Rectal smooth muscle tissue (tissue), 1 donor: ENCODE data around the gene CCDC78.

Experiments
- H3K27ac ChIP-seq: one replicate; pipeline ENCODE4 v1.7.0; 2013; ENCODE audit warnings: low read depth, low read length, inconsistent platforms
- H3K27me3 ChIP-seq: one replicate; pipeline ENCODE4 v1.7.0; 2013; ENCODE audit warnings: low read length; ENCODE audit not compliant: control insufficient read depth, insufficient read depth
- H3K36me3 ChIP-seq: one replicate; pipeline ENCODE4 v1.7.0; 2013; ENCODE audit warnings: low read length; ENCODE audit not compliant: control insufficient read depth, insufficient read depth
- H3K4me1 ChIP-seq: one replicate; pipeline ENCODE4 v1.7.0; 2013; ENCODE audit warnings: low read length; ENCODE audit not compliant: control insufficient read depth, insufficient read depth
- H3K4me3 ChIP-seq: one replicate; pipeline ENCODE4 v1.7.0; 2013; ENCODE audit warnings: low read length
- H3K9ac ChIP-seq: one replicate; pipeline ENCODE4 v1.7.0; 2013; ENCODE audit warnings: low read length

CCDC78 gene

DNA sequence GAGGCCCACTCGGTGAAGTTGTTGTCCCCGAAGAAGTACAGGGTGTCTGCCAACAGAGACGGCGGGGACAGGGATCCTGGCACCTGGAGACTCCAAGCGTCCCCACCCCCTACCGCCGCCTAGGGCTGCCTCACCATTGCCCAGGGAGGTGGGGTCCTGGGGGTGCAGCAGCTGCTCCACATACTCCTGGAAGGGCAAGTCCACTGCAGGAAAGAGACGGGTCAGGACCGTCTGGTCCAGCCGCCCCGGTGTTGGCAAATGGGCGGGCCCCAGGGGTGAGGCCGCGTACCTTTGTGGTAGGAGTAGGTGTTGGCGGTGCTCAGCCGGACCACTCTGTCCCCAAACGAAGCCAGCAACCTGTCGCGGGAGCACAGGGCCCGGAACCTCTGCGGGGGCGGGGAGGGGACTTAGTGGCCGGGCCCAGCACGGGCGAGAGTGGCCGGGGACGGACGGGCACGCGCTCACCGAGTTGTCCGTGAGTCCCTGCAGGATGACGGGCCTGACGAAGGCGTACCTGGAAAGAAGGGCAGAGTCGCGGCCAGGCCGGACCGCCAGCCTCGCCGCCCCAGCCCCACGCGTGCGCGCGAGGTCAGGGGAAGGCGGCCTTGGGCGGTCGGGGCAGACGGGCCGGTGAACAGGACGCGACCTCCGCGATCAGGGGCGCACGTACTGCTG lies 42.7 kb downstream of the CCDC78 start:
- Histone ChIP-seq H3K36me3 (peaks cover 18% of the 10 kb centered on the region), H3K4me1 (peaks cover 15% of the 10 kb centered on the region), H3K4me3 (peak overlapping the region; percentile 91), H3K27me3 (no peaks in the 10 kb centered on the region), H3K27ac (peak overlapping the region; percentile 32), H3K9ac (peak overlapping the region; percentile 49)

DNA sequence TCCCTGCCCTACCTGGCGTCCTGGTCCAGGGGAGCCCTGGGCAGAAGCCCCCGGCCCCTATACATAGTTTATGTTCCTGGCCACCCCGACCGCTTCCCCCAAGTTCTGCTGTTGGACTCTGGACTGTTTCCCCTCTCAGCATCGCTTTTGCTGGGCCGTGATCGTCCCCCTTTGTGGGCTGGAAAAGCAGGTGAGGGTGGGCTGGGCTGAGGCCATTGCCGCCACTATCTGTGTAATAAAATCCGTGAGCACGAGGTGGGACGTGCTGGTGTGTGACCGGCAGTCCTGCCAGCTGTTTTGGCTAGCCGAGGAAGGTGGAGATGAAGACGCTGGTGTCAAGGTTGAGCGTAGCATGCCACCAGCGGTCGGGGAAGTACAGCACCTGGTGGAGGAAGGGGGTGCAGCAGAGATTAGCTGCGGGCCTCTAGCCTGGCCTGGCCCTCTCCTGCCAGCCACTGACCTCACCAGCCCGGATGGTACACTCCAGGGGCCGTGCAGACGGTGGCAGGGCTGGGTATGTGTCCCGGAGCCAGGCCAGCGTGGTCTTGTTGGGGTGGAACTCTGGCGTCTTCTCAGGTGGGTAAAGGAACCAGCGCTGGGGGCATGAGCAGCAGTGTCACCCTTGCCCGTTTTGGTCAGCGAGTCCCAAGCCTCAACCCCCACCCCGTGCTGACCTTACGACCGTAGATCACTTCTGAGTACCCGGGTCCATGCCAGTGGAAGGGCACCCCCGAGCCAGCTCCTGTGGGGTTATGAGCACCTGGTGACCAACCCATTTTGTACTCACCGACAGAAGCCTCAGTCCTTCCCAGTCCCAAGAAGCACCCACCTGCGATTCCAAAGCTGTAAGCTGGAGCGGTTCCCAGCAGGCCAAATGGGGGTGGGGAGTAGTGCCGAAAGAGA lies 43.5 kb downstream of the CCDC78 start:
- Histone ChIP-seq H3K4me1 (peaks cover 15% of the 10 kb centered on the region), H3K4me3 (no peak overlapping the region), H3K27me3 (no peaks in the 10 kb centered on the region), H3K27ac (no peak overlapping the region), H3K9ac (no peak overlapping the region), H3K36me3 (peaks cover 18% of the 10 kb centered on the region)

DNA sequence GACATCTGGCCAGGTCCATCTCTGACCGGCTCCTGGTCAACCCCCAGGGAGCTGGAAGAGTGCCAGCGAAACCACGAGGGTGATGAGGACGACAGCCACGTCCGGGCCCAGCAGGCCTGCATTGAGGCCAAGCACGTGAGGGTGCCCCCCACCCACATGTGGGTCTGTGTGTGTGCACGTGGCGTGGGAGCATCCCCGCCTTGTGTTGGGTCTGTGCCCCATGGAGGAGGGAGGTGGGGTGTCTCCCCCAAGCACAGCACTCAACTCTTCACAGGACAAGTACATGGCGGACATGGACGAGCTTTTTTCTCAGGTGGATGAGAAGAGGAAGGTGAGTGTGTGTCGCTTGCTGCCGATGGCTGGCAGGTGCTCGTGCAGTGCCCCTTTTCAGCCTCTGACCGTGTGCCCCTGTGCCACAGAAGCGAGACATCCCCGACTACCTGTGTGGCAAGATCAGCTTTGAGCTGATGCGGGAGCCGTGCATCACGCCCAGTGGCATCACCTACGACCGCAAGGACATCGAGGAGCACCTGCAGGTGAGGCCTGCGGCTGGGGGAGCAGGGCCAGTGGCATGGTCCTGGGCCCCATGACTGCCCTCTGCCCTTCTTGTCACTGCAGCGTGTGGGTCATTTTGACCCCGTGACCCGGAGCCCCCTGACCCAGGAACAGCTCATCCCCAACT lies 44.4 kb downstream of the CCDC78 start:
- H3K4me3 ChIP-seq, result peak overlapping the region; percentile 66
- no peak overlapping the region for H3K27ac ChIP-seq
- H3K4me1 ChIP-seq, result peaks cover 15% of the 10 kb centered on the region
- no peaks in the 10 kb centered on the region for H3K27me3 ChIP-seq
- H3K9ac ChIP-seq, result no peak overlapping the region
- peaks cover 15% of the 10 kb centered on the region for H3K36me3 ChIP-seq

DNA sequence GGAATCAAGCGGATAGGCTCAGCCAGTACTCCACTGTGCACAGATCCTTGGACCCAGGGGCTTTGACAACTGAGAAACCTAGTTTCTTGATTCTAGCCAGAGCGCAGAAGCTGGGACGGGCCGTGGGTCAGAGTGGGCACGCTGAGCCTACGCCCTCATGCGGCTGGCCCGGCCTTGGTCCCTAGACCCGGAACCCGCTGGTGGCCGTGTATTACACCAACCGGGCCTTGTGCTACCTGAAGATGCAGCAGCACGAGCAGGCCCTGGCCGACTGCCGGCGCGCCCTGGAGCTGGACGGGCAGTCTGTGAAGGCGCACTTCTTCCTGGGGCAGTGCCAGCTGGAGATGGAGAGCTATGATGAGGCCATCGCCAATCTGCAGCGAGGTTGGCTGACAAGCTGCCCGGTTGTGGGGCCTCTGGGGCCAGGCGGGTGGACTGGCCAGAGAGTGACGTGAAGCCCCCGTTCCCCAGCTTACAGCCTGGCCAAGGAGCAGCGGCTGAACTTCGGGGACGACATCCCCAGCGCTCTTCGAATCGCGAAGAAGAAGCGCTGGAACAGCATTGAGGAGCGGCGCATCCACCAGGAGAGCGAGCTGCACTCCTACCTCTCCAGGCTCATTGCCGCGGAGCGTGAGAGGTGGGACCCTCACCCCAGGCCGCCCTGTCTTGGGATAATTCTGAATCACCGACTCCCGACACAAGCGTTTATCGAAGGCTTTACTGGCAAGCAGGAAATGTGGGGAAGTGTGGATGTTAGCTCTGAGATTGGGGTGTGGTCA lies 45.1 kb downstream of the CCDC78 start:
- H3K9ac ChIP-seq, result peak overlapping the region; percentile 34
- H3K27me3 ChIP-seq, result no peaks in the 10 kb centered on the region
- peaks cover 15% of the 10 kb centered on the region for H3K4me1 ChIP-seq
- H3K36me3 ChIP-seq, result peaks cover 15% of the 10 kb centered on the region
- H3K27ac ChIP-seq, result peak overlapping the region; percentile 82
- peak overlapping the region; percentile 66 for H3K4me3 ChIP-seq

DNA sequence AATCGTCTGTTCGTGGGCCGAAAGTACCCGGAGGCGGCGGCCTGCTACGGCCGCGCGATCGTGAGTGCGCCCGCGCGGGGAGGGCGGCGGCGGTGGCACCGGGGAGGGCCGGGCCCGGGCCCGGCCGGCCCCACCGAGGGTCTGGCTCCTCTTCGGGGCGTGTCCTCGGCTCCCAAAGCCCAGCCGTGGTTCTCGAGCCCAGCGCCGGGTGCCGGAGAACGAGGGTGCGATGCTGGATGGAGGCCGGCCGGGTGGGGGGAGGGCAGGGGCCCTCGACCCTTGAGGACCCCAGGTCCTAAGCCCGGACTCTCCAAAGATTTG lies 45.7 kb downstream of the CCDC78 start:
- peaks cover 15% of the 10 kb centered on the region for H3K36me3 ChIP-seq
- H3K4me3 ChIP-seq, result peak overlapping the region; percentile 66
- H3K4me1 ChIP-seq, result peaks cover 15% of the 10 kb centered on the region
- peak overlapping the region; percentile 82 for H3K27ac ChIP-seq
- no peaks in the 10 kb centered on the region for H3K27me3 ChIP-seq
- H3K9ac ChIP-seq, result peak overlapping the region; percentile 75

DNA sequence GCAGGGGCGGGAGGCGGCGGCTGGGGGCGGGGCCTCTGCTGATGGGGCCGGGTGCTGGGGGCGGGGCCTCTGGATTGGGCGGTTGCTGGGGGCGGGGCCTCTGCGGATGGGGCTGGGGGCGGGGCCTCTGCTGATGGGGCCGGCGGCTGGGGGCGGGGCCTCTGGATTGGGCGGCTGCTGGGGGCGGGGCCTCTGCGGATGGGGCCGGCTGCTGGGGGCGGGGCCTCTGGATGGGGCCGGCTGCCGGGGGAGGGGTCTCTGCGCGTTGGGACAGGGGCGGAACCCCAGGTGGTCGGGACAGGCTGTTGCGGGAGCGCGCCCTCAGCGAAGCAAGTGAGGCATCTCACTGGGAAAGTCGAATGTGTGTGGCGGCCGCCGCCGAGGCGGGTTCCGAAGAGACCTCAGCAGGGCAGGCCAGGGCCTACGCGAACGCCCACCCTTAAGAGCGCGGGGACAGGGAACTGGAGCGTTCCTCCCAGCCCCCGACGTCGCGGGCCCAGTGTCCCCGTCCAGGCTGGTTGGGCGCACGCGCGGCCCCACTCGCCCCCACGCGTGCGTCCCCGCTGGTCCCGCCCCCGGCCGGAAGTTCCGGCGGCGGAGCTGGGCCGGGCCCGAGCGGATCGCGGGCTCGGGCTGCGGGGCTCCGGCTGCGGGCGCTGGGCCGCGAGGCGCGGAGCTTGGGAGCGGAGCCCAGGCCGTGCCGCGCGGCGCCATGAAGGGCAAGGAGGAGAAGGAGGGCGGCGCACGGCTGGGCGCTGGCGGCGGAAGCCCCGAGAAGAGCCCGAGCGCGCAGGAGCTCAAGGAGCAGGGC lies 46.2 kb downstream of the CCDC78 start, which contains the start of gene STUB1:
STUB1 (plus strand) TSS at position 597 of the 811 bp plus-strand sequence; CDS start at position 713, 116 bp downstream.
- peaks cover 15% of the 10 kb centered on the region for H3K36me3 ChIP-seq
- peak within 1 kb of the TSS; percentile 75 for H3K9ac ChIP-seq
- peak within 1 kb of the TSS; percentile 77 for H3K4me3 ChIP-seq
- no peaks in the 10 kb centered on the region for H3K27me3 ChIP-seq
- peak within 1 kb of the TSS; percentile 82 for H3K27ac ChIP-seq
- H3K4me1 ChIP-seq, result peaks cover 18% of the 10 kb centered on the region

DNA sequence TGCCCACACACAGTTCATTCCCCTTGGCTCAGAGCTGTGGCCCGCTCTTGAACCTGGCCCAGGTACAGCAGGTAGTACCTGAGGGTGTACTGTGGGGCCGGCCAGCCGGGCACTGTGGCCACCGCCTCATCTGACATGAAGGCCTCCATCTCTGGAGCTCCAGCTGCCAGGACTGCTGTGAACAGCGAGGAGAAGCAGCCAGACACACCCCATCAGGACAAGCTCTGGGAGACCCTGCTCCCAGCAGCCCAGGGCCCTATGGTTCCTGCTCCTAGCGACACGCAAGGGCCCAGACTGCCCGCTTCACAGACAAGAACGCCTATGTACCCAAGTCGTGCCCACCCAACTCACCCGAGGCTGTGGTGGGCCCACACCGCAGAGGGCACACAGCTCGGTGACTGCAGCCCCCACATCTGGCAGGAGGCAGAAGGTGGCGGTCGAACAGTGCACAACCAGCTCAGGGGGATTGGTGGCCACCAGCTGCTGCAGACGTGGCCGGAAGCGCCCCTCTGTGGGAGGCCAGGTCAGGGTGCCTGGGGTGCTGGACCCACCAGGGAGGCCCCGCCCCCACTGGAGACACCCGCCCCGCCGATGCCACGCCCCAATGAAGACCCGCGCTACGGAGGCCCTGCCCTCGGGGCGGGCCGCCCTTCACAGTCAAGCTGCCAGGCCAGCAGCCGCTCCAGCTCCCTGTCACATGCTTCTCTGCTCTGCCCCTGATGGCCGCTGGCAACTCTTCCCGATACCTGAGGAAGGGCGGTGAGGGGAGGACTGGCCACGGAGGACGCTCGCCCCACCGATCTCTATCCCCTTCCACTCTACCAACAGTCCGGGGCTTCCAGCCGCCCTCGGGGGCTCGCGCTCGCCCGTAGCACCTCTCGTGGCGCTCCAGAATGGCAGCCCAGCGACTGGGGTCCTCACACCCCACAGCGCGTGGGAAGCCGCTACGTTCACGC lies 47.1 kb downstream of the CCDC78 start:
- H3K4me3 ChIP-seq, result peak overlapping the region; percentile 77
- no peak overlapping the region for H3K9ac ChIP-seq
- H3K36me3 ChIP-seq, result peaks cover 15% of the 10 kb centered on the region
- no peaks in the 10 kb centered on the region for H3K27me3 ChIP-seq
- peaks cover 19% of the 10 kb centered on the region for H3K4me1 ChIP-seq
- peak overlapping the region; percentile 70 for H3K27ac ChIP-seq

DNA sequence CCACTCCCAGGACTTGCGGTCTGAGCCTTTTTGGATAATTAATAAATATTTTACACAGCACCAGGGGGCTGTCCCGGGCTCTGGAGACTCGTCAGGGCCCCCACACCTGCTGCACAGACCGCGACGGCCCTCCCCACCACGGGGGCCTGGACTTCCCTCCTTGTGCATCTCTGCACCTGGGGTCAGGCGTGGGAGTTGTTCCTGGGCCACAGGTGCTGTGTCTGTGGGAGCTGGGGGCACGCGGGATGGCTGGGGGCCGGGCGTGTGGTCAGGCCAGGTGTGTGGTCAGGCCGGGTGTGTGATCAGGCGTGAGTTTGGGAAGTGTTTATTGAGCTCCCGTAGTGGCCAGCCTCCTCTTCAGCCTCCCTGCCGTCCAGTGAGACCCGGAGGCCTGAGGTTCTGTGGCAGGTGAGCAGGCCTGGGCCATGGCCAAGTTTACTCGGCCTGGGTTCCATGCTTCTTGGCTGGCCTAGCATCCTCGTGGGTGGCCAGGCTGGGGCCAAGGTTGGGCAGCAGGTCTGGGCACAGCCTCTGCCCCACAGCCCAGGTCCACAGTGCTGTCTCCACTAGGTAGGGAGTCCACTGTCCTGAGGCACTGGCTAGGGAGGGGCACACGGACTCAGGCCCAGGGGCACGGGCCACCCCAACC lies 47.9 kb downstream of the CCDC78 start:
- Histone ChIP-seq H3K27ac (no peak overlapping the region), H3K4me1 (peaks cover 16% of the 10 kb centered on the region), H3K36me3 (peaks cover 15% of the 10 kb centered on the region)

DNA sequence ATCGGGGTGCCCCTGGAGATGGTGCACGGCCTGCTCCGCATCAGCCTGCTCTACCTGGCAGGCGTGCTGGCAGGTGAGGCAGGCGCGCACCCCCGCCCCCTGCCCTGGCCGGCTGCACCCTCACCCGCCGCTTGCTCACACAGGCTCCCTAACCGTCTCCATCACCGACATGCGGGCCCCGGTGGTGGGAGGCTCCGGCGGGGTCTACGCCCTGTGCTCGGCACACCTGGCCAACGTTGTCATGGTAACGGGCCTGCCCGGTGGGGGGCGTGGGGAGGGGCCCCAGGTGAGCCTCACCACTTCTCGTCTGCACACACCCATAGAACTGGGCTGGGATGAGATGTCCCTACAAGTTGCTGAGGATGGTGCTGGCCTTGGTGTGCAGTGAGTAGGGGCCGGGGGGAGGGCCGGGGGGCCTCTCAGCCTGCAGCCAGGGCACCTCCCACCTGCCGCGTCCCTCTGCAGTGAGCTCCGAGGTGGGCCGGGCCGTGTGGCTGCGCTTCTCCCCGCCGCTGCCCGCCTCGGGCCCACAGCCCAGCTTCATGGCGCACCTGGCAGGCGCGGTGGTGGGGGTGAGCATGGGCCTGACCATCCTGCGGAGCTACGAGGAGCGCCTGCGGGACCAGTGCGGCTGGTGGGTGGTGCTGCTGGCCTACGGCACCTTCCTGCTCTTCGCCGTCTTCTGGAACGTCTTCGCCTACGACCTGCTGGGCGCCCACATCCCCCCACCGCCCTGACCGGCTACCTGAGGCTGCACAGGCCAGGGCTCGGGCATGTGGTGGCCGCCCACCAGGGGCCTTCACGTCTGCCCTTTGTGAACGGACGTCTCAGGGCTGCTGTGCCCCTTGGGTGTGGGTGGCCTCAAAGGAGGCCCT lies 48.7 kb downstream of the CCDC78 start:
- Histone ChIP-seq H3K4me3 (no peak overlapping the region), H3K36me3 (peaks cover 15% of the 10 kb centered on the region), H3K9ac (no peak overlapping the region), H3K27me3 (no peaks in the 10 kb centered on the region), H3K4me1 (peaks cover 14% of the 10 kb centered on the region), H3K27ac (no peak overlapping the region)

More for the DNA sequence above, 47.9 kb downstream of the CCDC78 start:
- Histone ChIP-seq H3K9ac (no peak overlapping the region), H3K4me3 (no peak overlapping the region), H3K27me3 (no peaks in the 10 kb centered on the region)

DNA sequence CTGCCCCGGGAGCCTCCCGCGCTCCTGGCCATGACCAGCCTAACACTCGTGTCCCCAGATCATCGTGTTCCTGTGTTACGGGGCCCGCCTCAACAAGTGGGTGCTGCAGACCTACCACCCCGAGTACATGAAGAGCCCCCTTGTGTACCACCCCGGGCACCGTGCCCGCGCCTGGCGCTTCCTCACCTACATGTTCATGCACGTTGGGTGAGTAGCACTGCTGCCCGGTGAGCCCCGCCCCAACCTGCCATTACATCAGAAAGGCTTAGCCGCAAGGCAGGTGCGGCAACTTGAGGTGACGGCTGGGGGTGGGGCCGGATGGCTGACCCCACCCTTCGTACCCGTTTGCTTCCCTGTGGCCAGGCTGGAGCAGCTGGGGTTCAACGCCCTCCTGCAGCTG lies 49.3 kb downstream of the CCDC78 start:
- Histone ChIP-seq H3K4me1 (peaks cover 14% of the 10 kb centered on the region), H3K27me3 (no peaks in the 10 kb centered on the region), H3K9ac (no peak overlapping the region), H3K4me3 (no peak overlapping the region), H3K36me3 (peaks cover 14% of the 10 kb centered on the region), H3K27ac (no peak overlapping the region)
